Measurements from ENCODE around the gene PGS1.
"Not testable (repeated sequence)": the region's sequence is repeated elsewhere in the genome, so short reads cannot be mapped to it uniquely, and the experiment has no call there.

The PGS1 gene

DNA sequence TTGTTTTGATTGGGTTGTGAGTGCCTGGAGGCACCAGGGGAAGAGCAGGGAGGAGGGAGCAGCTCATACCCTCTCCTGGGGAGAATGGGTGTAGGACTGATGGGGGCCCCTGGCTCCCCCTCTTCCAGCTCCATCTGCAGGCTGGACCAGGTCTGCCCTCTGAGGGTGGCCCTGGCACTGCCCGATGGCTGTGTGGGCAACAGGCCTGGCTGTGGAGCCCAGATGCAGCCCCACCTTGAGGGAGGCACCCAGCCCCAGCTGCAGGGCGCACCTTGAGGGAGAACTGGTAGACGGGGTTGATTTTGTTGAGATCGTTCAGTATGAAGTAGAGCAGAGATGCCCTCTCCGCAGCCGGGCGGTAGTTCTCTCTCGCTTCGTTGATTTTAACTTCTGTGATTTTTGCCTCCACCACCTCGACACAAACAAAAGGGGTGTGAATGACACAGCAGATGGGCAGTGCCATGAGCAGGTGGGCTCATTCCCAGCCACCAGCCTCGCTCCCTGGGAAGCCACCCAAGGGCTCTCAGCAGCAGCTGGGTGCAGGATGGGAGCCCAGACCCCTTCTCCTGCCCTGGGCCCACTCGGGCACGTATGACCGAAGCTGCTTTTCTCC is 71.6 kb downstream of the PGS1 start:
- DNase-seq, result no peak

DNA sequence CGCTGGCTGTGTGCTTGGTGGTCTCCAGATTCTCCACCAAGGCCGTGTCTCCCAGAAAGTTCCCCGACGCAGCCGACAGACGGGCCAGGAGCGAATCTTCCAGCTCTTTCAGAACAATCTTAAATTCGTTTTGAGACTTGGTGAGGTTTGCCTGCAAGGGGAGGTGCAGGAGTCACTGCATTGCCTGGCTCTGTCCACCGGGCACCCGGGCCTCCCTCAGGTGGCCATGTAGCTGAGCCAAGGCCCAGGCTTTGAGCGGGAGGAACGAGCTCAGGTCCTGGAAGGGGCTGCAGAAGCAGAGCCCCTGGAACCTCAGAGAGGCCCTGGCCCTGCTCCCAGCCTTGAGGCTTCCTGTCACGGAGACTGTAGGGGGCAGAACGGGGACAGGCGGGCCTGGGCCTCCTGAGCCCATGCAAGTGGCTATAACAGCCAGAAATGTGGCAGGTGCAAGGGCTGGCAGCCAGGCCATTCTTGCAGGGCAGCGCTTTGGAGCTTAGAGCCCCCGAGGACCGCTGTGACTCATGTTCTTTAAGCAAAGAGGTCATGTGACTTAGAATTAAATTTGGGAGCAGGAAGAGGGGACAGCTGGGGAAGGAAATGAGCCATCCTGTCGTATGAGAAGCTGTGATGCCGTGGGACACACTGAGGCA is 72.4 kb downstream of the PGS1 start:
- no peak for DNase-seq

DNA sequence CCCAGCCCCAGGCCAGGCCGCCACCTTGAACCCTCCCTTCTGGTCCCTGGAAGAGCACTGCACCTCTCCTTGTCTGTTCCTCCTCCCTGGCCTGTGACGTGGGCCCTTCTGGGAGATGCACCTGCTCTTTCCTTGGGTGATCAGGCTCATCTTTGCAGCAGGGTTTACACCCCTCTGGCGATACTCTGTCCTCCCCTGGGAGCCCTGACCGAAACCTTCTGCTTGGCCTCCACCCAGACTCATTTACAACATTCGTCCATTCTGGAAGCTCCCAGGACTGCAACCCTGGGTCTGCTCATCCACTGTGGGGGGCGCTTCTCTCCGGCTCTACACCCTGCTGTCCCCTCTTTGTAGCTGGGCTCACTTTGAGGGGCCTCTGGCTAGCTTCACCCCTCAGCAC is 73.3 kb downstream of the PGS1 start:
- no peak for DNase-seq

DNA sequence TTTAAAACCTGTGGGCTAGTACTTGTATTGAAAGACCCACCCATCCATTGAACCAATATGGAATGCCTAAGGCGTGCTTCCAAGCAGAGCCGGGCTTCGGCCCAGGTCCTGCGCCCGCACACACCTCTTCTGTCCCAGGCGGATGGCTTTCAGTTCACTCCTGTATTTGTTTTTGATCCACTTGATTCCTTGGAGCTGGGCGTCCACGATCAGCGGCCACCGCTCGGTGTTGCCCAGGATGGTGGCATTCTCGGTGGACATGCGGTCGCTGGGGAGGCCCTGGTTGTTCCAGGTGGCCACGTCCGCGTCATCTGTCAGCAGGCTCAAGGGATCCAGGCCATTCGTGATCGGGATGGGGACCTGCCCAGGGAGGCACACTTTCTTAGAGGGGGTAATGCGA is 75.9 kb downstream of the PGS1 start:
- no peak for DNase-seq

DNA sequence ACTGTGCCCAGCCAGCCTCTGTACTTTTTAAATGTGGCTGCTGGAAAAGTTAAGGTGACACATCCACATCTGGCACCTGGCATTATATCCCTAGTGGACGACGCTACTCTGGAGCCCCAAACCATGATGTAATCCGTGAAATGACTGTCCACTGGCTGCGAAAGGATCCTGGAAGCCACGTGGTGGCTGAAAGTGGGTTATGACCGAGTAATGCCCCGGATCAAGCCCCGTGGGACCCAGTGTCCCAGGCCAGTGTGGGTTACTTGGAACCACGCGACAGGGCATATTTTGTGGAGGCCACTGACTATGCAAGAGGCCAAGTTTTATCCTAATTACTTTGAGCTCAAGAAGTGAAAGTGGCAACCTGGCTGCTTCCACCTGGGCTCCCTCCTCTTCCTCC is 79.6 kb downstream of the PGS1 start:
- DNase-seq, result no peak

DNA sequence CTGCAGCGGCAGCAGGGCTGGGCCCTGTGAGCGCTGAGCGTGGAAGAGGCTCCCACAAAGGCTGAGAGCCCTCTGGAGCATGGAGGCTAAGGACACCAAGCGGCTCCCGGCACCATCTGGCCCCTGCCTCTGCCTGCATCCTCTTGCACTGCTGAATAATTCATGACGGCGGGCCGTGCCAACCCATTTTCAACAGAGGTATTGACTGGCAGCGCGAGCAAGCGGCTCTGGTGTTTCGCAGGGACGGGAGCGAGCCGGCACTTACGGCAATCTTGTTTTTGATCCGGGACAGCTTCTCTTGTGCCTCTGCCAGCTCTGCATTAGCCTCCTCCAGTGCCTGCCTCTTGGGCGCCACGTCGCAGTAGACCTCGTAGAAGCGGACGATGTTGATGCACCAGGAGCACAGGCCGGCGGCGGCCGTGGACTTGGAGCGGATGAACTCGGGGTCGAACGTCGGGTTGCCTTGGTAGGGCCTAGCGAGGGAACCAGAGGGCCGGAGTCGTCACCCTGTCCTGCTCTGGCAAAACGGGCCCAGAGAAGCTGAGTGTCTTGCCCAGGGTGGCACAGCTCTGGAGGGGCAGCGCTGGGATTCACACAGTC is 80.4 kb downstream of the PGS1 start:
- no peak for DNase-seq

DNA sequence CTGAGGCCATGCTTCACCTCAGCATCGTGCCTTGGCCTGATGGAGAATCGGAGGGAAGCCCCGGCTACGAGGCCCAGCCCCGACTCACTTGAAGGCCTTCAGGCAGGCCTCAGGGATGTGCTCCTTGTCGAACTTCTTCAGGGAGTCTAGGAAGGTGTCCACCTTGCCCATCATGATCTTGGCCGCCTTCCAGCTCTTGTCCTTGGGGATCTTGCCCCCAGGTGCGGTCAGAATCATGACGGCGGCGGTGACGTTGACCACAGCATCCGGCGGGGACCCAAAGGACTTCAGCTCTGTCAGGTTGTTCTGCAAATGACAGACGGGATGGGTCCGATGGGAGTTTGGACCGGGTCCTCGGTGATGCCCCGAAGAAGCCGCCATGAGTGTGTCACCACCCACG is 81.2 kb downstream of the PGS1 start:
- DNase-seq, result no peak

DNA sequence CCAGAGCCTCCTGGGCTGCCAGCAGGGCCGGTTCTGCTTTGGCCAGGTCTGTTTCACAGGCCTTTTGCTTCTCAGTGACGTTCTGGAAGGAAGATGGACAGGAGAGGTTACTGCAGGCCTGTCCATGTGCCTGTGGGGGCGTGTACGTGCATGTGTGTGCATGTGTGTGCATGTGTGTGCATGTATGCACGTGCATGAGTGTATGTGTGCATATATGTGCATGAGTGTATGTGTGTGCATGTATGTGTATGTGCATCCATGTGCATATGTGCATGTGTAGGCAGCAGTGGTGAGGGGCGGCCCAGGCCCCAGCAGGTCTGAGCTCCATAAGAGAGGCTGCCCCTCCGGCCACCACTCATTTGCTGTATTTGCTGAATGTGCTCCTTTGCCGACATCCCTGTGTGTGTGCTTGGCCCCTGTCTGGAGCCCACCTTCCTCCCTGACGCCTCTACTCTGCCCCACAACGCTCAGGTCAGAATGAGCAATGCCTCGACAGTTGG is 81.8 kb downstream of the PGS1 start:
- no peak for DNase-seq

DNA sequence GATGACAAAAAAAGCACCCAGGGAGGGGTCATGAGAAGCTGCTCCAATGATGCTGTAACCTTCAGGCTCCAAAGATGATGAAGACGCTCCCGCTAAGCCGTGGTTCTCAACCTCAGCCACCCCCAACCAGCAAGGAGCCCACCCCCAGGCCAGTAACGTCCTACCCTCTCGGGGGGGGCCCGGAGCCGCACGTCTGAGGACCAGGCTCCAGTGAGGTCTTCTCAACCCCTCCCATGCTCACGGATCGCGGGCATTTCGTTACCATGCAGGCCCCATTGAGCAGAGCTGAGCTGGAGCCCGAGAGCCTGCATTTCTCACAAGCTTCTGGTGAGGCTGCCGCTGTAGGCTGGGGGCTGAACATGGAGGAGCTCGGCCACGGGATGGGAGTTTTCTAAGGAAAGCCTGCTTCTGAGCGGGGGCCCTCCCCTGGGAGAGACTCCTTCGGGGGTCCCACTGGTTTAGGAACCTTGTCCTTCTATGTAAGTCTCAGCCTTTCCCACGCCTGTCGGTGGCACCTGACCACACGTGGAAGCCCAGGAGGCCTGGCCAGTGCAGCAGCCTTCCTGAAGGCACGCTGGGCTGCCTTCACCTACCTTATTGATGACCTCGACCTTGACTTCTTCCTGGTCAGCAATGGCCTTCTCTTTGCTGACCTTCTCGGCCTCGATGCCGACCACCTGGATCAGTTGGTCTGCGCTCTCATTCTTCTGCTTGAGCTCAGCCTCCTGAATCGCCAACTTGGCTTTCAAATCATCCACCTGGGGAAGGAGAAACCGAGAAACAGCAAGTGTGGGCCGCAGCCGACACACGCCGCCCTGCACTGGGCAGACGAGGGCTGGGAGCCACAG is 82.7 kb downstream of the PGS1 start:
- no peak for DNase-seq

DNA sequence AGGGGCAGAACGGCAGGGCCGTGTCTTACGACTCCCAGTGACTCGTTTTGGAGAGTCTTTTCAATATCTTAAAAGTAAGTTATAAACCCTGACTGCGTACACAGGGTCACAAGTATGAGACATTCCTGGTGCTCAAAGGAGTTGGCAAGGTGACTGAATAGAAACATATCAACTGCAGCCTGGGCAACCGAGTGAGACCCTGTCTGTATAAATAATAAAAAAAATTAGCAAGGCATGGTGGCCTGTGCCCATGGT is 83.3 kb downstream of the PGS1 start:
- DNase-seq, result no peak

DNA sequence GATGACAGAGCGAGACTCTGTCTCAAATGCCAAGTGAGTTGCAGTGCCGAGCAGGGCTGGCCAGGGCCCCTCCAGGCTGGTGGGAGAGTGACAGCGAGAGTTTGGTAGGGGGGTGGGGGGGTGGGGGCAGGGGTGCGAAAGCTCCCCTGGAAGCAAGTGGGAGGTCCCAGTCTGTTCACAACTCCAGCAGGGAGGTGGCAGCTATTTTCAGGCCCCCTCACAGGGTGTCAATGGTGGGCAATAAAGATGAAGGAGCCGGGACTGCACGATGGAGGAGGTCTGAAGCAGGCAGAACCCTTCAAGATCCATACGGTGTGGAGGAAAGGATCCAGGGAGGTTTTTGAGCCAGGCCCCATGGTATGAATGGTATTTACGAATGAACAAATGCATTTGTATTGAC is 83.7 kb downstream of the PGS1 start:
- DNase-seq, result no peak

DNA sequence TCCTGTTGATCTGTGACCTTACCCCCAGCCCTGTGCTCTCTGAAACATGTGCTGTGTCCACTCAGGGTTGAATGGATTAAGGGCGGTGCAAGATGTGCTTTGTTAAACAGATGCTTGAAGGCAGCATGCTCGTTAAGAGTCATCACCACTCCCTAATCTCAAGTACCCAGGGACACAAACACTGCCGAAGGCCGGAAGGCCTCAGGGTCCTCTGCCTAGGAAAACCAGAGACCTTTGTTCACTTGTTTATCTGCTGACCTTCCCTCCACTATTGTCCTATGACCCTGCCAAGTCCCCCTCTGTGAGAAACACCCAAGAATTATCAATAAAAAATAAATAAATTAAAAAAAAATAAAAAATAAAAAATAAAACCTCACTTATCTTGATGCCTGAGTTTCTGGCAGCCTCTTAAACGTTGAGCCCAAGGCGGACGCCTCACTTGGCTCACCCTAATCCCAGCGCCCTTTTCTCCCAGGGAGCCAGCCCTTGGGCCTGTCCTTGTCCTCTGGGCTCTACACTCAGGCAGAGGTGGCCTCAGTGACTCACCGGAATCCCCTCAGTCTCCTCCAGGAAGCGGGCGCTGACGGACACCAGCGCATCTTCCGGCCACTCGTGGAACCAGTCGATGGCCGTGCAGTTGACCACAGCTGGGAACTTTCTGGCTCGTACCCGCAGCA is 87.8 kb downstream of the PGS1 start:
- not testable (repeated sequence) for DNase-seq

DNA sequence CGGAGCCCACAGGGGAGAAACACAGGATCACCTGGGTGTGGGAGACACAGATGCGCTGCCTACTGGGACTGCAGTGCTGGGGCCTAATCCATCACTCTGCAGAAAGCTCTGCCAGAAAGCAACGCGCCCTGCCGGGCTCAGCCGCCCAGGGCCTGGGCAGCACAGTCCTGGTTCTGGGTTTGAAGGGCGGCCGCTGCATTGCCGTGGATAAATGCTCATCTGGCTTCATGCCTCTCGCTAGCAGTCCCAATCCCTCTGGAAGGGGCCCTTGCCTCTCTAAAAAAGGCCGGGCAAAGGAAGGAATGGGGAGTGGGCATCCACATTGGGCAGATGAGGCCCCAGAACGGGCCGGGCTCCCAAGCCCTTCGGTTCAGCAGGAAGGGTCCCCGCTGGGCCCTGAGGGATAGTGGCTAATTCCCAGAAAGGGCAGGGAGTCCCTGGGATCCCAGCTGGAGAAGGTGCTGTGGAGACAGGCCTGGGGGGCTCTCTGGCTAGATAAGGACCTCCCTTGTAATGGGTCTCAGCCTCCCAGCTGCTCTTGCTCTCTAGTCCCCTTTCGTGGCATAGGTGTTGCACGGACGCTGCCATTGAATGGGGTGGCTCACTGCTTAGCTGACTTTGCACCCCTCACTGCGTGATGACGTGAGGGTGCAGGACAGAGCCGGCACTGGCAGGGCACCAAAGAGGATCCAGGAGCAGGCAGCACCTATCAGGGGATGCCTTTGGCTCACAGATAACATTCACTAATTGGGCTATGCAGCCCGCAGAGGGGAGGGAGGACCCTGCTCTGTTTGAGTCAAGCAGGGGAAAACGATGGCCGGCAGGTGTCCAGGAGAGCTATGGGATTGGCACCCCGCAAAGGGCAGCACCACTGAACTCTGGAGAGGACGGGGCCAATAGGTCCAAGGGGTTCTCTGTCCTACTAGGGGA is 88.6 kb downstream of the PGS1 start:
- DNase-seq, result no peak

DNA sequence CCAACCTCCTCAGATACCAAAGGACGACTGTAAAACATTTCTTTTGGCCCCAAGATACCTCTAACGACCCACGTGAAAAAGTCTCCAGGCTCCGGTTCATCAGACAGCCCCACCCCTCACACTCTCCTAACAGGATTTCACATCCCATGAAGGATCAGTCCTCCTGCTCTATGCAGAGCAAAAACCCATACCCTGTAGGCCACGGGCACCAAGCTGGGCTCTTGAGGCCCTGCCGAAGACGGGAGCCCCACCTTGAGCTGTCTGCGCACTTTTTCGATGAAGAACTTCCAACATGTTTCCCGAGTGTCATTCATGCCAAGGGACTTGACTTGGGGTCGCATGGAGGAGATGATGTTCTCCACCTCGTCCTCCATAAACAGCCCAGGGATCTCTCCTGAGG is 89.9 kb downstream of the PGS1 start:
- no peak for DNase-seq

DNA sequence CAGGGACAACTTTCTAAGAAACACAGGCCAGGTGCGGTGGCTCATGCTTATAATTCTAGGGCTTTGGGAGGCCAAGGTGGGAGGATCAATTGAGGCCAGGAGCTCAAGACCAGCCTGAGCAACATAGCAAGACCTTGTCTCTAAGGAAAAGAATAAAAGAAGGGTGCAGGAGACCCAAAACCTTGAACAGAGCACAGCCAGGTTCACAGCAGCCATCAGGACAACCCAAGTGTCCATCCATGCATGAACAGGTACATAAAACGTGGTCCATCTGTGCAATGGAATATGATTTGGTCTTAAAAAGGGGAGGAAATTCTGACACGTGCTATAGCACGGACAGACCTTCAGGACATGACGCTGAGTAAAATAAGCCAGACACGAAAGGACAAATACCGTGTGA is 91.0 kb downstream of the PGS1 start:
- DNase-seq, result no peak

DNA sequence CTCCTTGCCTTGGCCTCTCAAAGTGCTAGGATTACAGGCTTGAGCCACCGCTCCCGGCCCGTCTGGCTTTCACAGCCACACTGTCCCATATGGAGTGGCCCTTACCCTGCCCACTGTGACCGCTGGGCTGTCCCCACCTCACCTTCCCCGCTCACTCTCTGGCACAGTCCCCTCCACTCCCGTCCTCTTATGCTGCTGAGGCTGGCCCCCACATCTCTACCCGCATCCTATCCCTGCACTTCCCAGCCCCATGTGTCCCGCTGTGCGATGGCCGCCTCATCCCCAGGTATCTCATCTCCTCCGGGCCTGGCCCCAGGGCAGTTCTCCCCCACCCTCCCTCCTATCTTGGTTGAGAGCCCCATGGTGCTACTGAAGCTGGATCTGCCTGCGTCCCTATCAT is 93.2 kb downstream of the PGS1 start:
- no peak for DNase-seq

DNA sequence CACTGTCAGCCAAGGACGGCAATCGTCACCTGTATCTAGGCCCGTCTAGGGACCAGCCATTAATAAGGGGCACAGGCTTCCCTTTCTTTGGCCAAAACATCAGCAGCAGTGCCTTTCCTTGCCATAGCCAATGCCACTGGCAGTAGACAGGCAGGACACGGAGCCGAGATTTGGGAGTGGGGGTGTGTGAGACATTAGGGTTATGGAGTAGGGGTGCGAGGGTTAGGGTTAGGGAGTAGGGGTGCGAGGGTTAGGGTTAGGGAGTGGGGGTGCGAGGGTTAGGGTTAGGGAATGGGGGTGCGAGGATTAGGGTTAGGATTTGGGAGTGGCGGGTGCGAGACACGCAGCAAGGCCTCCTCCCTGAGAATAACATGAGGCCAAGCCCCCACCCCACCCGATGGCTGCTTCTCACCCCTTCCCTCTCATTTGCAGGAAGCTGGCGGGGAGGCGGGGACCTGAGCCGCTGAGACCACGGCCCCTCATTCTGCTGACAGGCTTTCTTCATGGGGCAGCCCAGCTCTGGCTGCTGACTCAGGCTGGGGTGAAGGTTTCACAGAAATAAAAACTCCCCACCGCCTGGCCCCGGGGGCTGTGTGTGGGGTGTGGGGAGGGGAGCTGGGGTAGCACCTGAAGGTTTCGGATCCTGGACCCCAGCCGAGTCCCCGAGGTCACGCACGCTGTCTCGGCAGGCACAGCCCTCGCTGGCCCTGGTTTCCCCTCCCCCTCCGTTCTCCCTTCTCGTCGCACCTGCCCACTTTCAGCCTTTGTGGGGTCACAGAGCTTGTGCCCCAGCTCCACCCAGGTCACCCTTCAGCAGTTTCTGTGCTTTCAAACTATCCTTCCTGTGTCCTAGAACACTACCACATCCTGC is 93.8 kb downstream of the PGS1 start:
- DNase-seq, result no peak

DNA sequence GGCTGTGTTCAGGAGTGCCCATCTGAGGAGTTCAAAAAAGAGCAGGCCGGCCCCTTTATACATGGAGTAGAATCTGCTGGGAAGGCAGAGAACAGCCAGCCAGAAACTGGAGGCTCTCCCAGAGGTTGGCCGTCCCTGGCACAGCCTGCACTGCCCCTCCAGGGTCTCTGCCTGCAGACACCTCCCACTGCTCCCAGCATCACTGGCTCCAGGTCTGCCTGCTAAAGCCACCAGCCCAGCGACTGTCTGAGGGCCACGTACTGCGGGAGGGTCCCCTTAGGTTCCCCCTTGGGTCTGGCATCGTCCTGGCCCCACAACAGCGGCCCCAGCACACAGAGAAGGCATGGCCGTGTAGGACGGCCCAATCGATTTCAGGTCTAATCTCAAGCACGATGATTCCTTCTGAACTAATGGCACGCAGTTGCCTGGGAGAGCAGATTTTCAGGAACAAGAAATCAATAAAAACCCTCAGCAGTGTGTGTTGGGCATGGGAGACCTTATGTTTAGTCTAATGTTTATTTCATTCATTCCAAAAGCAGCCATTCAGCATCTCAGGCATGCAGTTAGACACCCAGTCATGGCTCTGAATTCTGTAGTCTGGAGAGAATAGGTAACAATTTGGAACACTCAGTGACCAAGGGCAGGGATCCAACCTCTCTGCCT is 95.6 kb downstream of the PGS1 start:
- no peak for DNase-seq
